Neural crest cell (in vitro differentiated cells): Measurements from ENCODE around the gene VDR. TPM values are rescaled to one million over a fixed set of nuclear protein-coding genes. Genes with fewer than 3 reads are reported as not detected.

Experiments used
- DNase-seq: peaks from one replicate; pipeline ENCODE4 v3.0.0; 2021; ENCODE audit warnings: low read depth, mixed read lengths, low spot score
- H3K27ac Mint-ChIP-seq: one replicate; pipeline ENCODE4 v1.8.0; 2021; ENCODE audit warnings: mild to moderate bottlenecking, mixed read lengths; ENCODE audit not compliant: unreplicated experiment
- H3K27me3 Mint-ChIP-seq: 2 replicates; pipeline ENCODE4 v1.8.0; 2021; ENCODE audit warnings: low read depth, mild to moderate bottlenecking, mixed read lengths
- H3K36me3 Mint-ChIP-seq: 2 replicates; pipeline ENCODE4 v1.8.0; 2021; ENCODE audit warnings: low read depth, mild to moderate bottlenecking, mixed read lengths
- H3K4me1 Mint-ChIP-seq: 2 replicates; pipeline ENCODE4 v1.8.0; 2021; ENCODE audit warnings: mixed read lengths
- H3K4me3 Mint-ChIP-seq: one replicate; pipeline ENCODE4 v1.8.0; 2021; ENCODE audit warnings: mild to moderate bottlenecking, mixed read lengths
- H3K9me3 Mint-ChIP-seq: 2 replicates; pipeline ENCODE4 v1.8.0; 2021; ENCODE audit warnings: mixed read lengths
- total RNA-seq: library from RNA; stranded (reverse); gene quantifications from 2 replicates; pipeline ENCODE4 v1.2.1, GENCODE V29; 2021
- TF ChIP-seq, protein P1 (sequence below): fragments of 200-600 bp; sonication (generic); conservative IDR thresholded peaks from 2 replicates; pipeline ENCODE4 v1.5.0; 2021; ENCODE audit warnings: antibody characterized with exemption, mild to moderate bottlenecking

The VDR gene
- total RNA-seq, 1 donor from 2014 or later: not detected

DNA sequence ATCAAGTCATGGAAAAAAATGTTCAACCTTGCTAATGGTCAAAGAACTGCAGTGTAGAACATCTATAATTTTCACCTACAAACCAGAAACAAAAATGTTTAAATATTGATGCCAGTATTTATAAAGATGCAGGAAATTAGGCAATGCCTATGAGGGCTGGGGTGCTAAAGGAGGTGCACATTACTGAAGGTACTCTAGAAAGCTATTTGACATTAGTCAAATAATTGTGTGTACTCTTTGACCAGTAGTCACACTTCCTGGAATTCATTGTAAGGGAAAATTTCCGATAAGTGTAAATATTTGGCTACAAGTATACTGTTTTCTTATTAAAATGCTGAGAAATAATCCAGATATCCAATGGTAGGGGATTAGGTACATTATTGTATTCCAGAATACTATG, 48.7 kb downstream of the VDR start:
- Mint-ChIP-seq H3K27me3 (no peaks in the 10 kb centered on the region), H3K36me3 (no peaks in the 10 kb centered on the region), H3K9me3 (no peaks in the 10 kb centered on the region), H3K27ac (no peak overlapping the region), H3K4me1 (no peaks in the 10 kb centered on the region), H3K4me3 (no peak overlapping the region)
- DNase-seq: no peak
- TF ChIP-seq, protein P1, sequence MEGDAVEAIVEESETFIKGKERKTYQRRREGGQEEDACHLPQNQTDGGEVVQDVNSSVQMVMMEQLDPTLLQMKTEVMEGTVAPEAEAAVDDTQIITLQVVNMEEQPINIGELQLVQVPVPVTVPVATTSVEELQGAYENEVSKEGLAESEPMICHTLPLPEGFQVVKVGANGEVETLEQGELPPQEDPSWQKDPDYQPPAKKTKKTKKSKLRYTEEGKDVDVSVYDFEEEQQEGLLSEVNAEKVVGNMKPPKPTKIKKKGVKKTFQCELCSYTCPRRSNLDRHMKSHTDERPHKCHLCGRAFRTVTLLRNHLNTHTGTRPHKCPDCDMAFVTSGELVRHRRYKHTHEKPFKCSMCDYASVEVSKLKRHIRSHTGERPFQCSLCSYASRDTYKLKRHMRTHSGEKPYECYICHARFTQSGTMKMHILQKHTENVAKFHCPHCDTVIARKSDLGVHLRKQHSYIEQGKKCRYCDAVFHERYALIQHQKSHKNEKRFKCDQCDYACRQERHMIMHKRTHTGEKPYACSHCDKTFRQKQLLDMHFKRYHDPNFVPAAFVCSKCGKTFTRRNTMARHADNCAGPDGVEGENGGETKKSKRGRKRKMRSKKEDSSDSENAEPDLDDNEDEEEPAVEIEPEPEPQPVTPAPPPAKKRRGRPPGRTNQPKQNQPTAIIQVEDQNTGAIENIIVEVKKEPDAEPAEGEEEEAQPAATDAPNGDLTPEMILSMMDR: no peak

DNA sequence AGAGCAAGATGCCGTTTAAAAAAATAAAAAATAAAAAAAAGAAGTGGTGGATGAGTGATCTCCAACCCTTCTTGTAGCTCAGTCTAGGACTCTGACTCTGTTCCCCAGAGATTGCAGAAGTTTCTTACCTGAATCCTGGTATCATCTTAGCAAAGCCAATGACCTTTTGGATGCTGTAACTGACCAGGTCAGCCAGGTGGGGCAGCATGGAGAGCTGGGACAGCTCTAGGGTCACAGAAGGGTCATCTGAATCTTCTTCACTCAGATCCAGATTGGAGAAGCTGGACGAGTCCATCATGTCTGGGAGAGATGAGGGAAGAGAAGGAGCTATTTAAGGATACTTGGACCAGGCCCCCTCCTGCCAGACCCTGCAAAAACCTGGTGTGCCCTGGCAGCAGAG, 49.3 kb downstream of the VDR start:
- TF ChIP-seq, protein P1: no peak
- Mint-ChIP-seq H3K4me1 (no peaks in the 10 kb centered on the region), H3K27me3 (no peaks in the 10 kb centered on the region), H3K9me3 (no peaks in the 10 kb centered on the region), H3K36me3 (no peaks in the 10 kb centered on the region), H3K4me3 (no peak overlapping the region), H3K27ac (no peak overlapping the region)
- DNase-seq: no peak

DNA sequence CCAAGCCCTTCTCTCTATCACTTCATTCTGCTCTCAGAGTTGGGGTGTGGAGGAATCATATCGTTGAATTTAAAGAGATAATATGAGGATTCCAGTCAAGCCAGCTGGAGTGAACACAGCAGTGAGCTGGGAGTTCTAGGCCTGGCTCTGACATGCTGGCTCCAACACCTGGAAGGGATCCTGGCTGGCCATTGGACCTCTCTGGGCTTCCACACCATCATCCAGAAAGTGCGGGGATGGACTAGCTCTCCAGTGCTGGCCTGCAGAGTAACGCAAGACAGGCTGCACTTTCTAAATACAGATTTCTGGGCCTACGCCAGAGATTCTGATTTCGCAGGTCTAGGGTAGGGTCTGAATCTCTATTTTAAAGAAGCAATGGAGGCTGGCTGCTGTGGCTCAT, 50.3 kb downstream of the VDR start:
- H3K36me3 Mint-ChIP-seq: no peaks in the 10 kb centered on the region
- H3K27ac Mint-ChIP-seq: no peak overlapping the region
- H3K27me3 Mint-ChIP-seq: no peaks in the 10 kb centered on the region
- DNase-seq: no peak
- H3K4me1 Mint-ChIP-seq: no peaks in the 10 kb centered on the region
- TF ChIP-seq, protein P1: no peak
- H3K9me3 Mint-ChIP-seq: no peaks in the 10 kb centered on the region
- no peak overlapping the region for H3K4me3 Mint-ChIP-seq

DNA sequence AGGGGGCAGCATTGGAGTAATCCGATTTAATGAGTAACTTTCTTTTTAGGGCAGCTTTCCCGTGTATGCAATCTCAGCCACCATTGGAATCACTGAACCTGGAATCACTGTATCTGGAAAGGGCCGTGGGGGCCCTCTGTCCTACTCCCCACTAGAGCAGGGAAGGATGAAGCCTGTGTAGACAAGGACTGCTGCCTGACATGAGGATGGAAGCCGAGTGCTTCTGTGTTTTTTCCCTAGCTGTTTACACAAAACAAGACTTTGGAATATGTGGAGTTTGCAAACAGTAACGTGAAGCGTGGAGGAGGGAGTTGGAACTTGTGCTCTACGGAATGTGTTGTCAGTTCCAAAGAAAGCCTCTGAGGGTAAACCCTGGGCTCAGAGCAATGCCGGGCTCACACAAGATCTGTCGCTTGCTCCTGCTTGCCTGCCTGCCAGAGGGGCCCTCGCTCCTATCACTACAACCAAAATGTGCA, 52.7 kb downstream of the VDR start:
- H3K4me1 Mint-ChIP-seq: no peaks in the 10 kb centered on the region
- no peaks in the 10 kb centered on the region for H3K9me3 Mint-ChIP-seq
- no peak overlapping the region for H3K4me3 Mint-ChIP-seq
- no peak for DNase-seq
- no peak overlapping the region for H3K27ac Mint-ChIP-seq
- no peaks in the 10 kb centered on the region for H3K36me3 Mint-ChIP-seq
- no peaks in the 10 kb centered on the region for H3K27me3 Mint-ChIP-seq
- TF ChIP-seq, protein P1: no peak

DNA sequence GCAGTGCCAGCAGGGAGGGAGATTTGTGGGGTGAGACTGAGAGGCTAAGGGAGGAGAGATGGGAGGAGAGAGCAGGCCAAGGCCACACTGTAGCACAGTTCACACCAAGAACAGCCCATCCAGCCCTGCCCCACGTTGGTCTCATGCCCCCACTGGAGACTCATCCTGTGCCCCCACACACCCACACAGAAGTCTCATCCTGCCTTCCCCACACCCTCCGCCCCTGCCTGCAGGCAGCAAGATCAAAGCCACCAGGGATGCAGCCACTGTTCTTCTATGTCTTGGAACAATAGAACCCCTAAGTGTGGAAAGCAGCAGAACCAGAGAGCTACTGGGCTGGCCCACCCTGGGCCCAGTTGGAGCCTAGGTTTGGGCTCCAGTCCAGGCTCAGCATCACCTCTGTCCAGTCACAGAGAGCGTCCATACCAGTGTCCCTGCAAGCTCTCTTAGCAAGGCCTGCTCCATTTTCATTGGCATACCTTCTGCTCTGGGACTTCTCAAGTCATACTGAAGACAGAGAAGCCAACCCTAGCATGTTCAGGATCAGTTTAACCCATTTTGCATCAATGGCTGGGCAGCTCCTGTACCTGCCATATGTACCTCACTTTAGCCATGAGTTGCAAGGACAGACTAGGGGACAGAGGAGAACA, 53.4 kb downstream of the VDR start:
- Mint-ChIP-seq H3K9me3 (no peaks in the 10 kb centered on the region), H3K4me1 (no peaks in the 10 kb centered on the region), H3K27ac (no peak overlapping the region), H3K36me3 (no peaks in the 10 kb centered on the region), H3K27me3 (no peaks in the 10 kb centered on the region), H3K4me3 (no peak overlapping the region)
- TF ChIP-seq, protein P1: no peak
- no peak for DNase-seq
